GOT3 (cell line): ENCODE data around the gene KCNIP2.
"Not testable (repeated sequence)": the region's sequence is repeated elsewhere in the genome, so short reads cannot be mapped to it uniquely, and the experiment has no call there.

ENCODE experiments used
- DNase-seq: peaks from one replicate; lab custom pipeline; 2025; ENCODE audit warnings: mixed read lengths; lab: John Stamatoyannopoulos, UW

Gene KCNIP2

DNA sequence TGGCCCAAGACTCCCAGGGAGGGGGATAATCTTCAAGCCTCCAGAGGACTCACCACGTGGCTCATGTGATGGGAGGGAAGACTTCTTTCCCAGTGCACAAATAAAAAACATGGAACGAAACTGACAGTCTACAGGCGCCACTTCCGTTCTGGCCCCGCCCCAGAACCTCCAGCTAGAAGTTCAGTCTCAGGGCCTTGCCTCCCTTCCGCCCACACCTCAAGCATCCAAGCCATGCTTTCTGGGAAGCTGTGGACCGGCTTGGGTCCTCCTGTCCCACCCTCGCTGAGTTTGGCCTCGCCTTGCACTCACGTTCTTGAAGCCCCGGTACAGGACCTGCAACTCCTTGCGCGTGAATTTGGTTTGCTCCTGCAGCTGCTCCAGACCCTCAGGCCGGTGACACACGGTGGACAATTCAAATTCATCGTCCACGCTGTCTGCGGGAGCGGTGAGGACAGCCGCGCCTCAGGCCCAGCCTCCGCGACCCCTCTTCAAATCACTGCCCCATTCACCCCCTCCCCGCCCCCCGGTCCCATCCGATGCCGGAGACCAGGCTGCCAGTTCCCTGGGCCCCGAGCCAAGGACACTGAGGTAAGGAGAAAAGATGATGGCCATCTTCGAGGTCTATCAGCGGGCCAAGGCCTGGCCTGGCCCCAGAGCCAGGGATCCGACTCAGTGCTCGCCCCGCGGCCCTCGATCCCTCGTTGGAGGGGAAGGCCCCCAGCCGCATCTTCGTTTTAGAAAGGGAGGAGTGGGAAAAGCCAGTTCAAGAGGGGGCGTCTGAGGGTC, 14.6 kb downstream of the KCNIP2 start:
- no peak for DNase-seq

DNA sequence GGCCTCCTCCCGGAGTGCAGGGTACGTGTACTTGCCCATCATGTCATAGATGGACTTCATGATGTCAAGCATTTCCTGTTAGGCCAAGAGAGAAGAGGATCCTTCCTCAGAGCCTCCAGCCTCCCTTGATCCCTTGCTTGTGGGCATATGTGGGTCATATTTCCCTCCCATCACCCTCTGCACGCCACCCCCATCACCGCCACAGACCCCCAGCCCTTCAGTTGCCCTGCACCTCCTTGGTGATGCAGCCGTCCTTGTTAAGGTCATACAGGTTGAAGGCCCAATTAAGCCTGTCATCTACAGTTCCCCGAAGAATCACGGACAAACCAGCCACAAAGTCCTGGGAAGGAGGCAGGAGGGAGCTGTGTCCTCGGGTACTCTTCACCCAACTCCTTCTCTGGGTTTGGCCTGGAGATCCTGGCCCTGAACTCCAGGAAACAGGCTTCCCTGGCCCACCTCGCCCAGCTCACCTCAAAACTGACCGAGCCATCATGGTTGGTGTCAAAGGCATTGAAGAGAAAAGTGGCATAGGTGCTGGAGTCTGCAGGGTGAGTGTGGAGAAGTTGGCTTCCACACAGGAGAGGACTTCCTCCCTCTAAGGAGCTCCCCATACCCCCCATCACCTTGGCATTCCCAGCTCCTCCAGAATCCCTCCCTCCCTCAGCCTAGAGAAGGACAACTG, 15.5 kb downstream of the KCNIP2 start:
- DNase-seq: no peak

DNA sequence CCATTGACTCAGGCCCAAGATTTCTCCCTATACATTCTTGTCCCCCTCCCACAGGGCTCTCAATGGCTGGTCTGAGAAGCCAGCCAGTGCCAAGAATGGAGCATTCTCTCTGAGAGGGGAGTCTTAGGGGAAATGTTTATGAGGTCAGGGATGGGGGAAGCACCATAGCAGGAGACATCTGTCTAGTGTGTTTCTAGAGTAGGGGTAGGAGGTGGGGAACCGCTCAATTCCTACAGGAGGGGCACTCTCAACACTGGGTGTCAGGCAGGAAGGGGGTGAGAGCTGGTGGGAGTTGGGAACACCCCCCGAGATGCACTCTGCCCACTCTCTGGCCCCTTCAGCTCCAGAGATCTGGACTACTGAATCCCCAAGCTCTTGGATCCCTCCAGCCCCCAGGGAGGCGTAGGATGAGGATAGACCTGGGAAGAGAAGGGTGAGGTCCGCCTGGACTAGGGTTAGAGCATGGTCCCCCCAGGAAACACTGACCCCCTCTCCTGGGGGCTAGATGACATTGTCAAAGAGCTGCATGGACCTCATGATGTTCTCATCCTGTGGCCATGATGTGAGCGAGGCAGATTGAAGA, 16.7 kb downstream of the KCNIP2 start:
- no peak for DNase-seq

DNA sequence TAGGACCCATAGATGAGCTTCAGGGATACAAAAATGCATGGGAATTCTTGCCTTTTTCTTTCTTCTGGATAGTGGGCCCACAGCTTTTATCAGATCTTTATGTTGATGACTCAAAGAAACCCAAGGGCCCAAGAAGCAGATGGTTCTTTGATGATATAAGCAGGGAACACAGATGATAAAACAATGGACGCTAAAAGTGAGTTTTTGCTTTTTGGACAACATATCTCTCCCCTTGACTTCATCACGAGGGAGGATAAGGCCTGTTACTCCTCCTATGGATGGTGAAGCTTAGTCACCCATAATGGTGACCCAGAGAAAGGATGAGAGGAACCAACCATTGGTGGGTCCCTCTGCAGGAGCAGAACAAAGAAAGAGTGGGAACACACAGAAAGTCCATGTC, 18.9 kb downstream of the KCNIP2 start:
- DNase-seq: no peak

DNA sequence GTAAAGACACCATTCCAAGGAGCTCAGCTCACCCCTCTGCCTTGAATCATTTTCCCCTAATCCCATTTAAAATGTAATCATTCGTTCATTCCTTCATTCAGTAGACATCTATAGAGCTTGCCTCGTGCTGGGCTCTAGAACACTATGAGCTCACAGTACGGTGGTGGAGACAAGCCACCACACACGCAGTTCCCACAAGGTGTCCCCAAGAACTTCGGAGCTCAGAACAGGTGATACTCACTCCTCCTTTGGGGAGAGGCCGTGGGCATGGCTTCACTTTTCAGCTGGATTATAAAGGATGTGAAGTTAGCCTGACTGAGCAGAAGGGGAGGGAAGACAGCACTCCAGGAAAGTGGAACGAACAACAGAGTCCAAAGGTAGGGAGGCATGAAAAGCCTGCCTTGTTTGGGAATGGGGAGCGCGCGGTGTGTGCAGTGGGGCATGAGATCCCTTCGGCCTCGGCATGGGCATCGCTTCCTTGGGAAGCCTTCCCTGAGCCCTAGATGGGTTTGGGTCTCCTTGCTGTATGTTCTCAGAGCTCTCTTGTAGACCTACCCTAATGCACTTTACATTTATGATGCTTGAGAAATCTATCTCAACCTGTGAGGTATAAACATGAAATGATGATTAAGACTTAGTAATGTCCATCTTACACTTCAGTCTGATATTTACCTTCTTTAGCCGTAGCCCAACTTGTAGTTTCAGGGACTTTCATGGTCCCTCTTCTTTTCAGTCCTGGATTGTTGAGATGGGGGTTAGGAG, 24.5 kb downstream of the KCNIP2 start:
- DNase-seq: no peak

DNA sequence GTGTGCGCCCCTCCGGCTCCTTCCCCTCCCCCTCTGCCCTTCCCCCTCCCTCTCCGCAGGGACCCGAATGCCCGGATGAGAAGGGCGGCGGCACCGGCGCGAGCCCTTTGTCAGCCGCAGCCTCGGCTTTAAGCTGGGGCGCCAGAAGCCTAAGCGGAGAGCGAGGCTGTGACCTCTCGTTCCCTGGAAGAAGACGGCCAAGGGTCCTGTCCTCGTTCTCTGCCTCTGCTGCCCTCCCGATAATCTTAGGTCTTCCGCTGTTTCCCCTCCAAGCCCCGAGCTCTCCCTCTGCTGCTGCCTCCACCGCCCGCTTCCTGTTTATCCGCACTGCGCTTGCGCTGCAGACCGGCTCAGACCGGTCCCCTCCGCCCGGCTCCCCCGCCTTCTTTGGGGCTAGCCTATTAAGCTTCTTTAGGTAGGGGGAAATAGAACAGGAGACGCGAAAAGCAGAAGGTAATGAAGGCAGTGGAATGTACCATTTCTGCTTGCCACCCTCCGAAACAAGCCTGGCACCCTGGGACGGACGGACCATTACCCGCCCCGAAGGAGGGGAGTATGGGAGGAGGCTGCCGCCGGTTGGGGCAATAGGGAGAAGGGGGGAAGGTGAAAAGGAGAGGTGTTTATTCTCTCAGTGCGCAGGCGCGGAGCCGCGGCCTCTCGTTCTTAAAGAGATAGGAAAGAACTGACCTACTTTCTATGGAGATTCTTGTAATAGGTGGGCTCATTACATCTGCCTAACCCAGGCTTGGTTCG, 25.3 kb downstream of the KCNIP2 start, which contains the start of gene OGA:
OGA (minus strand) TSS at position 326 of the 753 bp plus-strand sequence. CDS start 422 bp downstream, outside the sequence.
- peak; percentile 92 for DNase-seq

DNA sequence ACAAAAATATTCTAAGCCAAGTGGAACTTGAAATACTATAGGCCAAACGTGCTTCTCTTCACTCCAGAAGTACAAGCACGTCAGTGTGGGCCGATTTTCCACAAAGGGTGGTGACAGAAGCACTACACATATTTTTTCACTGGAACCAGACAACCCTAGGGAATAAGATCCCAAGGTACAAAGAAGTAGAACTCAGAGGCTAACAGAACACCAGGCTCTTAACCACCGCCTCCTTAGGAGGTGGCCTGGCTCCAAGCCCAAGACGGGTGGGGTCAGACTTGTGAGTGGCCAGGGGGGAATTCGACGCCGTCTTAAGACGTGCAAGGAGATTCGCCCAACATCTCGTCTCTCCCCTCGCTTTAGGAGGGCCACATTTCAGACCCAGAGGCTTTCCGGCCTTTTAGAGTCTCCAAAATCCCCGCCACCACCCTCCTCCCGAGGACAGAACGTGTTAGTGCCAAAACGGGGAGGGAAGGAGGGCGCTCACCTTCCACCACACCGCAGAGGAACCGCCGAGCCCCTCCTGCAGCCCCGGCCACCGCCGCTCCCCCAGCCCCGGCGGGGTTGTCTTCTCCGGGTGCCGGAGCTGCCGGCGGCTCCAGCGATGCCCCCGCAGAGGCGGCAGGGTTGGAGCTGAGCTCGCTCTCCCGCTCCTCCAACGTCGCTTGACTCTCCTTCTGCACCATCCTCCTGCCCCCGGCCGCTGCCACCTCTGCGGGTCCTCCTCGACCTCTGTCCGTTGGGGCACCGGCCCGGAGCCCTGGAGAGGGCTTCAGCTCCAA, 26.1 kb downstream of the KCNIP2 start:
- no peak for DNase-seq

DNA sequence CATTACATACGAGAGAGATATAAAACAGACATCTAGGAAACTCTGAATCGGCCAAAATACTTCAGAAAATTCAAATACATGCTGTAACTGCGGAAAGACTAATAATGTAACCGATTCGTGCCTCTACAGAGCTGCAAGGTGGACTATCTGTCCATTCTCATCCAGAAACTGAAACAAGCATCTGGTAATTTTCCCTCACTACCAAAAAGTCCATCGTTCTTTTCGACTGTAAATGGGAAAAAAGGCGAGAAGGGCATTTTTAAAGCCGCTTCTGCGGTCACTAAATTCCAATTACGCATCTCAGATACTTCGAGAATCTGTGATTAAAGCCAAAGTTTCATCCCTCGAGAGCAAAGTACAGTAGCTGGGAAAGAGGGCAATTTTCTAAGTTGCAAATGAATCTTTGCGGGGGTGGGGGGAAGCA, 26.7 kb downstream of the KCNIP2 start:
- no peak for DNase-seq

DNA sequence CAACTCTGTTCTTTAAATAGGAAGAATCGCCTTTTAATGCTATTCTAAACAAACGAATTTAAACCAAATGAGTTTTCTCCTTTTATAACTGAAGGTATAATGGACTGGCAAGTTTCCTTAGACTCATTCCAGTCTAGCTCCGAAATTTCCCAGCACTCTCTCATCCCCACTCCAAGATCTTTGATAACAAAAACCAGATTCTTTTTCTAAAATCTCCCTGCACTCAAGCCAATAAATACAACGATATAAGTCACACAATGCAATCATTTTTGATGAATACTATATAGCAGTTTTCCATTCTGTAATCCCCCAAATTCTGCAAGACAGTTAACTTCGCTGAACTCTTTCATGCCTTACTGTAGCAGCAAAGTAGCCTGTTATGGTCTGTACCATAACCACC, 27.2 kb downstream of the KCNIP2 start:
- no peak for DNase-seq

DNA sequence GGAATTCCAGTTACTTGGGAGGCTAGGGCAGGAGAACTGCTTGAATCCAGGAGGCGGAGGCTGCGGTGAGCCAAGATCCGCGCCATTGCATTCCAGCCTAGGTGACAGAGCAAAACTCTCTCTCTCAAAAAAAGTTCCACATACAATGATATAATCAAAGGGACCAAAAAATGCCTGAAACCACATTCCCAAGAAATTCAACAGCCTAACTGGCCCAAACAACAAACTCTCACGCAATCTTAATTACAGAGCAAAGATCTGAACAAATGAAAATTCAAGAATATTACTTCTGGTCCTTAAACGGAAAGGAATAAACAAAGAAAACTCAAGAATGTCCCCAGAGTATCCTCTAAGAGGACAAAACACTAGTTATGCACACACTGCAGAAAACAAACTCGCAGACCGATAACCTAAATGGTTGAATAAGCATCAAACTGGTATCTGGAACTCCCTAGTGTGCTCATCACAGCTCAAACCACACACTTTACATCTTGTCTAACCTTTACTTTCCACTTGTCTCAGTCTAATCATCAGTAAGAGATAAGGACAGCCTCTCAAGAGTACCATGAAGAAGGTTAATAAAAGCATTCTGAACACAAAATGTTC, 29.0 kb downstream of the KCNIP2 start:
- DNase-seq: no peak

DNA sequence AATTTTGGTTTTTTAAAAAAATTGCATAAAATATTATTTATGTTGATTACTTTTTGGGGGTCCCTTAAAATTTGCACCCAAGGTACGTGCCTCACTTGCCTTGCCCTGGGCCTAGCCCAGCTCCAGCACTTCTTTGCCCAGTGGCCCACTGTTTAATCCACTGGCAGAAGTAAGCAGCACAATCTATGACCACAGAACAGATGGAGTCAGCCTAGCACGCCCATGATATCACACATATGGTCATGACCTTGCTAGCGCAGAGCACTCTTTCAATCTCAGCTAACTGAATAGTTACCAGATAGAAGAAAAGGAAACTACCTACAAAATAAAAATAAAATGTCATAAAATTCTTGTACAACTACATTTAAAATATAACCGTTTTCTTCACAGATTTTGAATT, 31.0 kb downstream of the KCNIP2 start:
- DNase-seq: no peak

DNA sequence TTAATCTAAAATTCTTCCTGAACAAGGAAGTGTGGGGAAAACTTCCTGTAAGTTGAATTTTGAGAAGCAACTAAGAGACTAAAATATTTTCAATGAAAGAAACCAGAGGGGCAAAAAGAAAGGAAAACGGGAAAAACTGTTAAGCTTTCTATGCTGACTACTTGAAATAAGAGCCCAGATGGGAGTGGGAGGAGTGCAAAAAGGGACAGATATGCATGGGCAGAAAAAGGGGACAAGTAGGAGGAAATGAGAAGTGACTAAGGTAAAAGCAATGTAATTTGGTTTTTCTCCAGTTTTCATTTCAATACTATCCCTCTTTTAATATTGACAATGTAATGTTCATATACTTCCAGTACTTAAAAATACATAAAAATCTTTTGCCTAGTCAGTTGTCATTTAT, 36.4 kb downstream of the KCNIP2 start:
- DNase-seq: no peak

DNA sequence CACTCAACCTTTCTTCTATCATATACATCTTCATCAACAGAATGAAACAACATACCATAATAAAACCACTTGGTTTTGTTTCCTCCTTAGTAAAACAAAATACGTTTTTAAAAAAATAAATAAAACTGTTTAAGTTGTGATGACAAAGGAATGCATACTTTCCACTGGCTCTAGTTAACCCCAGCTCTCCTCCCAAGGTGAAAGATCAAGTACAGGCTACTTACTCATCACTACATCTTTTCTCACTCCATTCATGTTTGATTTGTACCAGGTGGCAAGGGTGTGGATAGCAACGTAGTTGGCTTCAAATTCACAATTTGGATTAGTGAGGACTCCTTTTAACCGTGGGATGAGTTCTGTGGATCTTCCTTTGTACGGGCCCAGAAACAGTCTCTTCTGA, 40.1 kb downstream of the KCNIP2 start:
- DNase-seq: no peak

DNA sequence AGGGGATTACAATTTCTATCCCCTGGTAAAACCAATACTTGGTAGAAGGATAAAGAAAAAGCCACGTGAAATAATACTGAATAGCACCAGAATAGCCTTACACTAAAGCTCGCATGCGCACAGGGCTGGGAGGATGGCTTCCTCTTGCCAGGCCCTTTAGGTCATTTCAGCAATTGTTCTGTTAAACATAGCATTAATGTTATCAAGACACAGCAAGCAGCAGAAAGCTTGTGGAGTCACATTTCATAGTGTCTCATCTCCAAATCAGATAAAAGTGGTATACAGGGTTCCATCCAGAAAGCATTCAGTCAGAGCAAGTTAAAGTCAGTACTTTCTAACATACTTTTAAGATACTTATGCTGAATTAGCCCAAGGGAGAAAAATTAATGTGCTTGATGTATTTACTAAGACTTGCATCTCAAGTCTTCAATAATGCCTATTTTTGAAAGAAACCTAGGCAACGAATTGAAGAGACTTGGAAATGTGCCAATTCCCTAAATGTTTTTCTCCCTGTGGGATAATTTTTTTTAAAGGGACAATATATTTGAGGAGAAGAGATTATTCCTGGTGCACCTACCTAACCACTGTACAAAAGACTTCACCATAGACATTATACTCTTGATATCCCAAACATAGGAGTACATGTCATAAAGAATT, 46.1 kb downstream of the KCNIP2 start:
- no peak for DNase-seq

DNA sequence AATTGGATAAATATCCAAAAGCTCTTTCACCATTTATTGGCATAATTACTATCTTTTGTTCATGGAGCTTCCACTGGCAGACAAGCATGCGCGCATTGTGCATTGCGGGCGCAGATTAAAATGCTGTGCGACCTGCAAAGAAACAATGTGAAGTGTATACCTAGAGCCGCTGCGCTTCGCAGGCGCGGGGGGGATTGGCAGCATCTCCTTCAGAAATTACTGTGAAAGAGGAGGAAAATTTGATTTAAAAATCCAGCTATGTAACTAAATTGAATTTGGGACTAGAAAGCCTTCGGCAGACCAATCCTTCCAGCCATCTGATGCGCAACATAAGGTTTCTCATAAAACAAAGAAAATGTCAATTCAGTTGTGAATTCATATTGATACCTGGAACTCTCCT, 50.1 kb downstream of the KCNIP2 start:
- DNase-seq: no peak

DNA sequence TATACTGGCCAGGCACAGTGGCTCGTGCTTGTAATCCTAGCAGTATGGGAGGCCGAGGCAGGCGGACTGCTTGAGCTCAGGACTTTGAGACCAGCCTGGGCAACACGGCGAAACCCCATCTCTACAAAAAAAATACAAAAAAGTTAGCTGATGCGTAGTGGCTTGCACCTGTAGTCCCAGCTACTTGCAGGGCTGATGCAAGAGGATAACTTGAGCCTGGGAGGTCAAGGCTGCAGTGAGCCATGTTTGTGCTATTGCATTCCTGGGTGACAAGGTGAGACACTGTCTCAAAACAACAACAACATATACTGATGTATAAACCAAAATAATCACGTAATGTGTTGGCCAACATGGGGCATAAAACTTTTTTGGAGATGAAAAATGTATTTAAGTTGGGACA, 53.9 kb downstream of the KCNIP2 start:
- DNase-seq: no peak

DNA sequence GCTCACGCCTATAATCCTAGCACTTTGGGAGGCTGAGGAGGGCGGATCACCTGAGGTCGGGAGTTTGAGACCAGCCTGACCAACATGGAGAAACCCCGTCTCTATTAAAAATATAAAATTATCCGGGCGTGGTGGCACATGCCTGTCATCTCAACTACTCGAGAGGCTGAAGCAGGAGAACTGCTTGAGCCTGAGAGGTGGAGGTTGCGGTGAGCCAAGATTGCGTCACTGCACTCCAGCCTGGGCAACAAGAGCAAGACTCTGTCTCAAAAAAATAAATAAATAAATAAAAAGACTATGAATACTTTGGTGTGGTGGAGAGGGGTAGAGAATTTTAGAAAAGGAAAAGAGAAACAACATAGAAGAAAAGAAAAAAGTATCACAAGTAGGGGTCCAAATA, 54.4 kb downstream of the KCNIP2 start:
- not testable (repeated sequence) for DNase-seq

DNA sequence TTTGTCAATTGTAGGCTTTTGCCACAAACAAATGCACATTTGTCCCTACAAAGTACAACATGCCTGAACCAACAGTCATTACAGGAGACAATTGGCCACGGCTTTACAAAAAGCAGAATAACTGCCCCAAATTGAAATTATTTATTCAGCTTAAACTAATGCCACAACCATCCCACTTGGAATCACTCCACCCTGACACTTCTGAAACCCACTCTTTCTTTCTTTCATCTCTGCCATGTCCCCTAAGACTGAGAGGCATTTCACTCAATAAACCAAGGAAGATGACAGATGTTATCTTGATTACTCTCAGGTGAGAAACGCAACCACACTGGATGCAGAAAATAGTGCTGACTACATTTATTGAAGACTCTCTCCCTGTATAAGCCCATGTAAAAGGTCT, 57.8 kb downstream of the KCNIP2 start:
- DNase-seq: no peak

DNA sequence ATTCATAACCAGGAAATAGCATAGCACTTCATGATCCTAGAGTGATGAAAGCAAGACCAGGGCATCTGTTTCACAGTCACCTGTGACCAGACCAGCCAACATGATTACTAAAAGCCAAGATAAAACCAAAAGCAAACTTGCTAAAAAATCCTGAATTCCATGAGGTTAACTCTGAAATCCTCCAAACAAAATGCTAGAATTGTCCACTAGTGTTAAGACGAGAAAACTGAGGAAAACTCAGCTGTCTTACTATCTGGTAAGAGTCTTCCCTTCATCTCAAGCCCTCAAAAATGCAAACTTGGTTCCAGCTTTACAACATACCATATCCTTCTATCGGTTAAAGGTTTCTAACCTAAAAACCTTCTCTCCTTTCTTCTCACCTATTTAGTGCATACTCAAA, 59.0 kb downstream of the KCNIP2 start:
- DNase-seq: no peak

DNA sequence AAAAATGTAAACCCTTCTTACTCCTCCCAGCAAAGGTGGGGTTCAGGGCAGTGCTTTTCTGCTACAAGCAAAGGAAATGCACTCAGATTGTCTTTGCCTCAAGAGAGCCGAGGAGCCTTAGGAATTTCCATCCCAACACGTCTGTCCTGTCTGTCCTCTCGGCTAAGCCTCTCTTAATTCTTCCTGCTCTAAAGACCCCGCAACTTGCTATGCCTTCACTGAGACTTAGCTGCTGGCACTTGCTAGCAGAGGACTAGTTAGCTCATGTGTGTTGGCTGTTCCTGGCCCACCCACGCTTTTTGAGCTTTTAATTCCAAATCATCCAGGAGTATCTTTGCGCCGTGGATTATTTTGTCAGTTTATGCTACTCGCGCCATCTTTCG, 59.9 kb downstream of the KCNIP2 start:
- DNase-seq: no peak
